ENCODE data around the gene CAP2. TPM values are rescaled to one million over a fixed set of nuclear protein-coding genes. Genes with fewer than 3 reads are reported as not detected.
"Not testable (repeated sequence)": the region's sequence is repeated elsewhere in the genome, so short reads cannot be mapped to it uniquely, and the experiment has no call there.

The CAP2 gene
- total RNA-seq, 3 donors from 2014 or later, result 3.9 to 15.1 (median 7.5) TPM

- intact Hi-C loops (cut with DNase I; ENCODE audit: low total_unique reads), result no loop called here
- H3K9me3 ChIP-seq, result no peaks in the 10 kb centered on the region
- H3K27me3 ChIP-seq, result no peaks in the 10 kb centered on the region
- no peaks in the 10 kb centered on the region for H3K4me1 ChIP-seq
- no peak overlapping the region for H3K4me3 ChIP-seq
- DNase-seq (ENCODE audit: low spot score in 2 of 2), result no peak
- TF ChIP-seq POLR2A (IDR thresholded peaks at IDR 0.05), result no peak
- no peak for TF ChIP-seq POLR2AphosphoS5 (IDR thresholded peaks at IDR 0.05)
- no peak for TF ChIP-seq CTCF (IDR thresholded peaks at IDR 0.05)
- H3K36me3 ChIP-seq, result no peaks in the 10 kb centered on the region
- H3K27ac ChIP-seq, result no peak overlapping the region
Measured at GRCh38 chr6:17396256-17396655, 2.9 kb downstream of the CAP2 start.

GRCh38 chr6:17397764-17398194, 4.4 kb downstream of the CAP2 start:
- no peaks in the 10 kb centered on the region for H3K9me3 ChIP-seq
- H3K27me3 ChIP-seq, result no peaks in the 10 kb centered on the region
- H3K36me3 ChIP-seq, result no peaks in the 10 kb centered on the region
- DNase-seq (ENCODE audit: low spot score in 2 of 2), result no peak
- intact Hi-C loops (cut with DNase I; ENCODE audit: low total_unique reads), result no loop called here
- no peaks in the 10 kb centered on the region for H3K4me1 ChIP-seq
- H3K27ac ChIP-seq, result no peak overlapping the region
- H3K4me3 ChIP-seq, result no peak overlapping the region
- no peak for TF ChIP-seq CTCF (IDR thresholded peaks at IDR 0.05)
- TF ChIP-seq POLR2A (IDR thresholded peaks at IDR 0.05), result no peak
- no peak for TF ChIP-seq POLR2AphosphoS5 (IDR thresholded peaks at IDR 0.05)

GRCh38 chr6:17405181-17405943, 12.0 kb downstream of the CAP2 start:
- H3K4me1 ChIP-seq; DNase-seq (ENCODE audit: low spot score in 2 of 2); H3K9me3 ChIP-seq; H3K27me3 ChIP-seq; H3K4me3 ChIP-seq; intact Hi-C loops (cut with DNase I; ENCODE audit: low total_unique reads); H3K27ac ChIP-seq; H3K36me3 ChIP-seq: not testable (repeated sequence)

- Histone ChIP-seq H3K9me3 (no peaks in the 10 kb centered on the region), H3K27me3 (no peaks in the 10 kb centered on the region), H3K4me1 (no peaks in the 10 kb centered on the region), H3K4me3 (no peak overlapping the region), H3K36me3 (no peaks in the 10 kb centered on the region), H3K27ac (no peak overlapping the region)
- intact Hi-C loops (cut with DNase I; ENCODE audit: low total_unique reads), result no loop called here
- no peak for DNase-seq (ENCODE audit: low spot score in 2 of 2)
- TF ChIP-seq POLR2A (IDR thresholded peaks at IDR 0.05), result no peak
- no peak for TF ChIP-seq CTCF (IDR thresholded peaks at IDR 0.05)
- no peak for TF ChIP-seq POLR2AphosphoS5 (IDR thresholded peaks at IDR 0.05)
Measured at GRCh38 chr6:17405944-17406245, 12.5 kb downstream of the CAP2 start.

GRCh38 chr6:17408081-17408480, 14.7 kb downstream of the CAP2 start:
- TF ChIP-seq CTCF (IDR thresholded peaks at IDR 0.05), result no peak
- TF ChIP-seq POLR2A (IDR thresholded peaks at IDR 0.05), result no peak
- TF ChIP-seq POLR2AphosphoS5 (IDR thresholded peaks at IDR 0.05), result no peak
- Histone ChIP-seq H3K36me3 (no peaks in the 10 kb centered on the region), H3K4me3 (no peak overlapping the region), H3K4me1 (no peaks in the 10 kb centered on the region), H3K27ac (no peak overlapping the region), H3K9me3 (no peaks in the 10 kb centered on the region), H3K27me3 (no peaks in the 10 kb centered on the region)
- intact Hi-C loops (cut with DNase I; ENCODE audit: low total_unique reads), result no loop called here
- no peak for DNase-seq (ENCODE audit: low spot score in 2 of 2)

- TF ChIP-seq POLR2AphosphoS5 (IDR thresholded peaks at IDR 0.05), result no peak
- TF ChIP-seq POLR2A (IDR thresholded peaks at IDR 0.05), result no peak
- no peak for TF ChIP-seq CTCF (IDR thresholded peaks at IDR 0.05)
- Histone ChIP-seq H3K4me3 (no peak overlapping the region), H3K4me1 (no peaks in the 10 kb centered on the region), H3K36me3 (no peaks in the 10 kb centered on the region), H3K9me3 (no peaks in the 10 kb centered on the region), H3K27me3 (no peaks in the 10 kb centered on the region), H3K27ac (no peak overlapping the region)
- no peak for DNase-seq (ENCODE audit: low spot score in 2 of 2)
- intact Hi-C loops (cut with DNase I; ENCODE audit: low total_unique reads), result no loop called here
Measured at GRCh38 chr6:17410281-17410680, 16.9 kb downstream of the CAP2 start.

Measured in breast epithelium (tissue), 4 donors.